H1 (cell line): ENCODE results near the gene TBRG4. TPM values are rescaled to one million over a fixed set of nuclear protein-coding genes. Genes with fewer than 3 reads are reported as not detected.

Source experiments
- E2F6 ChIP-seq: IDR thresholded peaks from 2 replicates; pipeline ENCODE4 v1.6.1; 2012; ENCODE audit warnings: inconsistent platforms
- EGR1 ChIP-seq: IDR thresholded peaks from 2 replicates; pipeline ENCODE4 v1.6.1; 2011; ENCODE audit warnings: low read depth, low read length, borderline replicate concordance
- EZH2 ChIP-seq: fragments of 200-600 bp; sonication (generic); IDR thresholded peaks from 2 replicates; pipeline ENCODE4 v1.7.1; 2012; ENCODE audit warnings: low read depth, mild to moderate bottlenecking, moderate library complexity, low read length, inconsistent platforms; ENCODE audit not compliant: severe bottlenecking
- GTF2F1 ChIP-seq: IDR thresholded peaks from 2 replicates; pipeline ENCODE4 v1.6.1; 2012; ENCODE audit warnings: low read depth, low read length, improper control_type of control experiment, borderline replicate concordance
- NANOG ChIP-seq: IDR thresholded peaks from 2 replicates; pipeline ENCODE4 v1.6.1; 2011; ENCODE audit warnings: low read length, low read depth, mild to moderate bottlenecking, inconsistent platforms; ENCODE audit not compliant: insufficient read depth, poor library complexity, severe bottlenecking
- POLR2AphosphoS5 ChIP-seq: IDR thresholded peaks from 2 replicates; pipeline ENCODE4 v1.6.1; 2011; ENCODE audit warnings: low read depth, low read length
- RFX5 ChIP-seq: IDR thresholded peaks from 2 replicates; pipeline ENCODE4 v1.6.1; 2011; ENCODE audit warnings: low read depth, low read length, improper control_type of control experiment, borderline replicate concordance
- SIRT6 ChIP-seq: IDR thresholded peaks from one replicate; pipeline ENCODE4 v1.7.1; 2012; ENCODE audit warnings: low read length, inconsistent platforms
- SP2 ChIP-seq: IDR thresholded peaks from 2 replicates; pipeline ENCODE4 v1.6.1; 2012; ENCODE audit warnings: mild to moderate bottlenecking, low read length, inconsistent platforms
- polyA plus RNA-seq, 7 experiments: library from polyadenylated mRNA; depleted of rRNA in 3 of 7; stranded (reverse) in 5 of 7; unstranded in 2 of 7; fragments of >200 nt in 5 of 7; fragments of 200-250 nt in 2 of 7; gene quantifications; 1 replicate in 5 of 7; 2 replicates in 1 of 7; 4 replicates in 1 of 7; pipeline versions ENCODE4 v1.2.1 to v1.2.3, GENCODE V29; 2011 to 2013; ENCODE audit warnings: missing spikeins in 2 of 7, mixed read lengths in 2 of 7
- total RNA-seq: library from RNA; stranded (reverse); fragmentation: NEBNext Ultra II Directional; extraction: Animal tissue kit (Norgen Biotek cat#: 25700); gene quantifications from 2 replicates; pipeline ENCODE4 v1.2.1, GENCODE V29; 2021

The TBRG4 gene
- total and polyA plus RNA-seq, 2 of the 8 experiments (the other 6 are each of a cell fraction or from before 2014, with no cell fraction given) = 110 to 137 TPM

GRCh38 chr7:45112648-45113047 is 1.2 kb upstream of the TBRG4 start (continued):
- no peak for TF ChIP-seq EZH2
- no peak for TF ChIP-seq E2F6
- TF ChIP-seq GTF2F1 = no peak
- TF ChIP-seq POLR2AphosphoS5 = no peak
- no peak for TF ChIP-seq SIRT6
- TF ChIP-seq NANOG = no peak
- no peak for TF ChIP-seq RFX5
- no peak for TF ChIP-seq EGR1
- no peak for TF ChIP-seq SP2
- TF ChIP-seq, all 59 proteins: peak for 0
